ENCODE results near the gene AKAP5.

AKAP5 gene

GRCh38 chr14:64459405-64460136 is 5.7 kb upstream of the AKAP5 start:
- Histone ChIP-seq H3K27me3 (ENCODE audit: control insufficient read depth, insufficient read depth, low read length) (no peaks in the 10 kb centered on the region), H3K9me3 (ENCODE audit: control insufficient read depth, insufficient read depth, low read length) (no peaks in the 10 kb centered on the region), H3K36me3 (ENCODE audit: control insufficient read depth, insufficient read depth, low read length) (peaks cover 12% of the 10 kb centered on the region; the same call in 1 of the 2 replicates), H3K4me3 (ENCODE audit: low read length) (no peak overlapping the region), H3K4me1 (ENCODE audit: control insufficient read depth, insufficient read depth, low read length) (no peaks in the 10 kb centered on the region), H3K27ac (ENCODE audit: low read length) (no peak overlapping the region)
- no peak for DNase-seq (ENCODE audit: low read depth, low spot score)
- no CpG with 5 or more reads among the region's 4 CpGs for WGBS (ENCODE audit: insufficient coverage, insufficient read length)

DNA sequence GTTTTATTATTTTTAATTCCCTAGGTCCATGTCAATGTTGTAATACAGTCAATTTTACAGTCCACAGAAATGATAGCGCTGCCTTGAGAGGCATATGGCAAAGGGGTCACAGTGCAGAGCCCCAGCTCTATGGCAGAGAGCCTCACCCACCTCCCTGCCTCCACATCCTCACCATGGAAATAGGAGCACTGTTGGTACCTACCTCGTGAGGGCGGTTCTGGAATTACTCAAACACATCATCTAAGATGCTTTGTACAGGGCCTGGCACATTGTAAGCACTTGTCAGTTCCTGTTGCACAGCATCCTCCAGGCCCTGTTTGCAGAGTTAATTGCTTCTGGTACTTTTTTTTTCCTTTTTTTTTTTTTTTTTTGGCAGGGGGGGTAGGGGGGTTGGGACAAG is 4.1 kb upstream of the AKAP5 start:
- Histone ChIP-seq H3K27ac (ENCODE audit: low read length) (no peak overlapping the region), H3K36me3 (ENCODE audit: control insufficient read depth, insufficient read depth, low read length) (peaks cover 2% of the 10 kb centered on the region; the same call in 1 of the 2 replicates), H3K4me3 (ENCODE audit: low read length) (no peak overlapping the region), H3K4me1 (ENCODE audit: control insufficient read depth, insufficient read depth, low read length) (0 out of 2 replicates have a peak, but pooled peaks cover 1% of the 10 kb centered on the region), H3K9me3 (ENCODE audit: control insufficient read depth, insufficient read depth, low read length) (no peaks in the 10 kb centered on the region), H3K27me3 (ENCODE audit: control insufficient read depth, insufficient read depth, low read length) (no peaks in the 10 kb centered on the region)
- DNase-seq (ENCODE audit: low read depth, low spot score) = no peak
- WGBS (ENCODE audit: insufficient coverage, insufficient read length) = no CpG with 5 or more reads among the region's 3 CpGs

GRCh38 chr14:64463195-64463594 is 2.1 kb upstream of the AKAP5 start:
- Histone ChIP-seq H3K27ac (ENCODE audit: low read length) (no peak overlapping the region), H3K27me3 (ENCODE audit: control insufficient read depth, insufficient read depth, low read length) (no peaks in the 10 kb centered on the region), H3K9me3 (ENCODE audit: control insufficient read depth, insufficient read depth, low read length) (no peaks in the 10 kb centered on the region), H3K4me3 (ENCODE audit: low read length) (no peak overlapping the region), H3K36me3 (ENCODE audit: control insufficient read depth, insufficient read depth, low read length) (peaks cover 2% of the 10 kb centered on the region; the same call in 1 of the 2 replicates), H3K4me1 (ENCODE audit: control insufficient read depth, insufficient read depth, low read length) (0 out of 2 replicates have a peak, but pooled peaks cover 1% of the 10 kb centered on the region)
- WGBS (ENCODE audit: insufficient coverage, insufficient read length) = no CpG with 5 or more reads among the region's 2 CpGs
- no peak for DNase-seq (ENCODE audit: low read depth, low spot score)

DNA sequence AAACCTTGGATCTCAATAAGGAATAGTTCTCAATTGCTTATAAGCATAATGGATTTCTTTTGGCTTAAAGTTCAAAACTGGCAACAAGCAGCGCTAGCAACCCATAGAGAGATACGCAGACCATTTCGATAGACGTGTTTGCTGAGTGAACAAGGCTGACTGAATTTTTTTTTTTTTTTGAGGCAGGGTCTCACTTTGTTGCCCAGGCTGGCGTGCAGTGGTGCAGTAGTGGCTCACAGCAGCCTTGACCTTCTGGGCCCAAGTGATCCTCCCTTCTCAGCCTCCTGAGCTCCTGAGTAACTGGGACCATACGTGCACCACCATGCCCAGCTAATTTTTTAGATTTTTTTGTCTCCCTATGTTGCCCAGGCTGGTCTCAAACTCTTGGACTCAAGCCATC is 1.4 kb upstream of the AKAP5 start:
- DNase-seq (ENCODE audit: low read depth, low spot score) = no peak
- Histone ChIP-seq H3K4me1 (ENCODE audit: control insufficient read depth, insufficient read depth, low read length) (0 out of 2 replicates have a peak, but pooled peaks cover 1% of the 10 kb centered on the region), H3K27me3 (ENCODE audit: control insufficient read depth, insufficient read depth, low read length) (no peaks in the 10 kb centered on the region), H3K36me3 (ENCODE audit: control insufficient read depth, insufficient read depth, low read length) (peaks cover 2% of the 10 kb centered on the region; the same call in 1 of the 2 replicates), H3K9me3 (ENCODE audit: control insufficient read depth, insufficient read depth, low read length) (no peaks in the 10 kb centered on the region), H3K27ac (ENCODE audit: low read length) (no peak overlapping the region), H3K4me3 (ENCODE audit: low read length) (no peak overlapping the region)
- WGBS (ENCODE audit: insufficient coverage, insufficient read length) = no CpG with 5 or more reads among the region's 6 CpGs

DNA sequence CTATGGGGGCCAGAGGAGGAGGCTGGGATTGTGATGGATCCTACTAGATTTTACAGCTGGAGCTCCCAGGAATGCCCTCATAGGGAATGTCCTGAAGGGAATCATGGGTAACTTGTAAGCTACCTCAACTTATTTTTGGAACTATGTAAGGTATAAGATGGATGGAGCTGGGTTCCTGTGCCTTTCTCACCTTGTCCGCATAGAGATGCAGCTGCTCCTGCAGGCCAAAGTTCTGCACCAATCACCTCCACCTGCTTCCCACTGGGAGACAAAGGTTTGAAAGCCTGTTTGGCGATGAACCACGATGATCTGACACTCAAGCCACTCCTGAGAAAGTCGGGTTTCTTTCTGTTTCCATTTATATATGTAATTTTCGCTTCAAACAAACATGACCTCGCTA is 648 bp upstream of the AKAP5 start:
- H3K36me3 ChIP-seq (ENCODE audit: control insufficient read depth, insufficient read depth, low read length) = no peaks in the 10 kb centered on the region; the same call in 1 of the 2 replicates
- DNase-seq (ENCODE audit: low read depth, low spot score) = peak; percentile 18

GRCh38 chr14:64465831-64466554 is 694 bp downstream of the AKAP5 start:
- Histone ChIP-seq H3K9me3 (ENCODE audit: control insufficient read depth, insufficient read depth, low read length) (no peaks in the 10 kb centered on the region), H3K4me3 (ENCODE audit: low read length) (peak overlapping the region; percentile 50; the same call in 1 of the 2 replicates), H3K4me1 (ENCODE audit: control insufficient read depth, insufficient read depth, low read length) (0 out of 2 replicates have a peak, but pooled peaks cover 1% of the 10 kb centered on the region), H3K27me3 (ENCODE audit: control insufficient read depth, insufficient read depth, low read length) (no peaks in the 10 kb centered on the region), H3K27ac (ENCODE audit: low read length) (no peak overlapping the region), H3K36me3 (ENCODE audit: control insufficient read depth, insufficient read depth, low read length) (no peaks in the 10 kb centered on the region; the same call in 1 of the 2 replicates)
- no CpG with 5 or more reads among the region's 15 CpGs for WGBS (ENCODE audit: insufficient coverage, insufficient read length)
- DNase-seq (ENCODE audit: low read depth, low spot score) = peak; percentile 25

More for the DNA sequence above, 648 bp upstream of the AKAP5 start:
- peak overlapping the region; percentile 50; the same call in 1 of the 2 replicates for H3K4me3 ChIP-seq (ENCODE audit: low read length)
- no peak overlapping the region for H3K27ac ChIP-seq (ENCODE audit: low read length)
- H3K4me1 ChIP-seq (ENCODE audit: control insufficient read depth, insufficient read depth, low read length) = 0 out of 2 replicates have a peak, but pooled peaks cover 1% of the 10 kb centered on the region
- no CpG with 5 or more reads among the region's 6 CpGs for WGBS (ENCODE audit: insufficient coverage, insufficient read length)
- no peaks in the 10 kb centered on the region for H3K9me3 ChIP-seq (ENCODE audit: control insufficient read depth, insufficient read depth, low read length)
- no peaks in the 10 kb centered on the region for H3K27me3 ChIP-seq (ENCODE audit: control insufficient read depth, insufficient read depth, low read length)

GRCh38 chr14:64467101-64467500 is 1.8 kb downstream of the AKAP5 start:
- Histone ChIP-seq H3K27me3 (ENCODE audit: control insufficient read depth, insufficient read depth, low read length) (no peaks in the 10 kb centered on the region), H3K4me1 (ENCODE audit: control insufficient read depth, insufficient read depth, low read length) (0 out of 2 replicates have a peak, but pooled peaks cover 1% of the 10 kb centered on the region), H3K36me3 (ENCODE audit: control insufficient read depth, insufficient read depth, low read length) (no peaks in the 10 kb centered on the region; the same call in 1 of the 2 replicates), H3K9me3 (ENCODE audit: control insufficient read depth, insufficient read depth, low read length) (no peaks in the 10 kb centered on the region), H3K27ac (ENCODE audit: low read length) (no peak overlapping the region), H3K4me3 (ENCODE audit: low read length) (no peak overlapping the region)
- no CpG with 5 or more reads among the region's 3 CpGs for WGBS (ENCODE audit: insufficient coverage, insufficient read length)
- DNase-seq (ENCODE audit: low read depth, low spot score) = no peak

GRCh38 chr14:64467566-64467965 is 2.3 kb downstream of the AKAP5 start:
- Histone ChIP-seq H3K27ac (ENCODE audit: low read length) (no peak overlapping the region), H3K4me3 (ENCODE audit: low read length) (no peak overlapping the region), H3K36me3 (ENCODE audit: control insufficient read depth, insufficient read depth, low read length) (no peaks in the 10 kb centered on the region; the same call in 1 of the 2 replicates), H3K4me1 (ENCODE audit: control insufficient read depth, insufficient read depth, low read length) (0 out of 2 replicates have a peak, but pooled peaks cover 1% of the 10 kb centered on the region), H3K9me3 (ENCODE audit: control insufficient read depth, insufficient read depth, low read length) (no peaks in the 10 kb centered on the region), H3K27me3 (ENCODE audit: control insufficient read depth, insufficient read depth, low read length) (no peaks in the 10 kb centered on the region)
- DNase-seq (ENCODE audit: low read depth, low spot score) = no peak

DNA sequence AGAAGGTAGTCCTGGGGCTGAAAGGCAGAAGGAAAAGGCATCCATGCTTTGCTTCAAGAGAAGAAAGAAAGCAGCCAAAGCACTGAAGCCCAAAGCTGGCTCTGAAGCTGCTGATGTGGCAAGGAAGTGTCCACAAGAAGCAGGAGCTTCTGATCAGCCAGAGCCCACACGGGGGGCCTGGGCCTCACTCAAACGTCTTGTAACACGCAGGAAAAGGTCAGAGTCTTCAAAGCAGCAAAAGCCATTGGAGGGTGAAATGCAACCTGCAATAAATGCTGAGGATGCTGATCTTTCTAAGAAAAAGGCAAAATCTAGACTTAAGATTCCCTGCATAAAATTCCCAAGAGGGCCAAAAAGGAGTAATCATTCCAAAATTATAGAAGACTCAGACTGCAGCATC is 3.2 kb downstream of the AKAP5 start:
- Histone ChIP-seq H3K9me3 (ENCODE audit: control insufficient read depth, insufficient read depth, low read length) (no peaks in the 10 kb centered on the region), H3K4me3 (ENCODE audit: low read length) (no peak overlapping the region), H3K4me1 (ENCODE audit: control insufficient read depth, insufficient read depth, low read length) (0 out of 2 replicates have a peak, but pooled peaks cover 1% of the 10 kb centered on the region), H3K36me3 (ENCODE audit: control insufficient read depth, insufficient read depth, low read length) (no peaks in the 10 kb centered on the region), H3K27me3 (ENCODE audit: control insufficient read depth, insufficient read depth, low read length) (no peaks in the 10 kb centered on the region), H3K27ac (ENCODE audit: low read length) (no peak overlapping the region)
- no CpG with 5 or more reads among the region's 3 CpGs for WGBS (ENCODE audit: insufficient coverage, insufficient read length)
- DNase-seq (ENCODE audit: low read depth, low spot score) = no peak

- H3K27ac ChIP-seq (ENCODE audit: low read length) = no peak overlapping the region
- no peak for DNase-seq (ENCODE audit: low read depth, low spot score)
- WGBS (ENCODE audit: insufficient coverage, insufficient read length) = no CpG with 5 or more reads among the region's 2 CpGs
Observed at GRCh38 chr14:64474041-64474440, 8.7 kb downstream of the AKAP5 start.

More at GRCh38 chr14:64474041-64474440, 8.7 kb downstream of the AKAP5 start:
- Histone ChIP-seq H3K36me3 (ENCODE audit: control insufficient read depth, insufficient read depth, low read length) (no peaks in the 10 kb centered on the region), H3K9me3 (ENCODE audit: control insufficient read depth, insufficient read depth, low read length) (no peaks in the 10 kb centered on the region), H3K4me3 (ENCODE audit: low read length) (no peak overlapping the region), H3K4me1 (ENCODE audit: control insufficient read depth, insufficient read depth, low read length) (no peaks in the 10 kb centered on the region), H3K27me3 (ENCODE audit: control insufficient read depth, insufficient read depth, low read length) (no peaks in the 10 kb centered on the region)
